GM18520 (cell line): Measurements from ENCODE around the gene SLC25A18.
"Not testable (repeated sequence)": the region's sequence is repeated elsewhere in the genome, so short reads cannot be mapped to it uniquely, and the experiment has no call there.

Experiments used
- ATAC-seq: cut with Tn5 transposase; IDR thresholded peaks from one replicate; pipeline ENCODE4 v1.9.1; 2021; ENCODE audit not compliant: unreplicated experiment

SLC25A18 gene

GRCh38 chr22:17603668-17604067 lies 40.4 kb downstream of the SLC25A18 start:
- ATAC-seq, result no peak

GRCh38 chr22:17606496-17606895 lies 43.2 kb downstream of the SLC25A18 start:
- no peak for ATAC-seq

GRCh38 chr22:17607891-17608521 lies 44.7 kb downstream of the SLC25A18 start:
- ATAC-seq, result no peak

GRCh38 chr22:17612057-17612456 lies 48.8 kb downstream of the SLC25A18 start:
- no peak for ATAC-seq

GRCh38 chr22:17613280-17613679 lies 50.0 kb downstream of the SLC25A18 start:
- no peak for ATAC-seq

- no peak for ATAC-seq
Measured at GRCh38 chr22:17627961-17628405, 64.7 kb downstream of the SLC25A18 start.

- ATAC-seq, result peak; percentile 95
Measured at GRCh38 chr22:17628406-17629172, 65.3 kb downstream of the SLC25A18 start, which contains the start of gene ATP6V1E1. ATP6V1E1 (minus strand) TSS chr22:17628749; CDS start chr22:17628635, 114 bp downstream.

GRCh38 chr22:17629173-17629489 lies 65.8 kb downstream of the SLC25A18 start:
- no peak for ATAC-seq

- no peak for ATAC-seq
Measured at GRCh38 chr22:17629641-17630040, 66.3 kb downstream of the SLC25A18 start.

GRCh38 chr22:17631076-17631565 lies 67.8 kb downstream of the SLC25A18 start:
- no peak for ATAC-seq

- no peak for ATAC-seq
Measured at GRCh38 chr22:17633217-17633997, 70.1 kb downstream of the SLC25A18 start.

GRCh38 chr22:17633998-17634323 lies 70.7 kb downstream of the SLC25A18 start:
- no peak for ATAC-seq

- no peak for ATAC-seq
Measured at GRCh38 chr22:17634696-17635095, 71.4 kb downstream of the SLC25A18 start.

- not testable (repeated sequence) for ATAC-seq
Measured at GRCh38 chr22:17636850-17637249, 73.6 kb downstream of the SLC25A18 start.

GRCh38 chr22:17637490-17638181 lies 74.3 kb downstream of the SLC25A18 start:
- ATAC-seq, result no peak

- peak; percentile 11 for ATAC-seq
Measured at GRCh38 chr22:17638182-17638431, 74.8 kb downstream of the SLC25A18 start.

- ATAC-seq, result peak; percentile 81
Measured at GRCh38 chr22:17638432-17639246, 75.3 kb downstream of the SLC25A18 start, which contains the start of gene BCL2L13. BCL2L13 (plus strand) TSS chr22:17638757; CDS start chr22:17655712, 16,955 bp downstream.

GRCh38 chr22:17639247-17639741 lies 76.0 kb downstream of the SLC25A18 start:
- no peak for ATAC-seq
